Measurements from ENCODE around the gene DCDC1.

The DCDC1 gene

DNA sequence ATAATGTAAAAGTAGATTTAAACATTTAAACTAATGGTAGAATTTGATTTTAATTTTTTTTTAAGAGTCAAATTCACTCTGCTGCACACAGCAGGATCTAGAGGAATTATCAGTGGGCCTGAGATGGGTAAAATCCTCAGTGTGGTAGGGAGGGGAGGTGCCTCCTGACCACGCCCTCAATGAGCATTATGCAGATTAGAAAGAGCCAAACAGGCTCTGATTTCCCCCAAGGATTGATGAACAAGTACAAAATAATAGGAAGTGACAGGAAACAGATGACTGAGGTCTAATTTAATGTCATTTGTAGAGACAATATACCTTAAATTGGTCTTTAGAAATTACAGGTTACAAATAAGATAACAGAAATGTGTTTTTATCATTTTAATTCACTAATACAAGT lies 155.2 kb downstream of the DCDC1 start:
- DNase-seq = no peak

DNA sequence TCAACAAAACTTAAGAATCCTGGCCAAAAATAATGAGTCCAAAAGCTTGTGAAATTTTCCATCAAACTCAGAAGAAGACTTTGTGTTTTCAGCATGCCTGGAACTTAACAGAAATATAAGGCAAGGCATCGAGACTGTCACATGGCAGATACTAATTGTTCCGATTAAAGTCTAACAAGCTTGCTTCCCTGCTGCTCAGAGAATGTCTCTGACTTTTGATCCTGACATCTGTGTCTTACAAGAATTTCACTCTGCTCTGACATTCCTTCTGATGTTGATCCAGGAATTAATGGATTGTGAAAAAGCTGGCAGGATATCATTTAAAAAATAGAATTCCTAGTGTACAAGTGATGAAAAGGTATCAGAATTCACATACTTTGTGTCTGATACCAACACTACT lies 170.2 kb downstream of the DCDC1 start:
- DNase-seq = no peak

DNA sequence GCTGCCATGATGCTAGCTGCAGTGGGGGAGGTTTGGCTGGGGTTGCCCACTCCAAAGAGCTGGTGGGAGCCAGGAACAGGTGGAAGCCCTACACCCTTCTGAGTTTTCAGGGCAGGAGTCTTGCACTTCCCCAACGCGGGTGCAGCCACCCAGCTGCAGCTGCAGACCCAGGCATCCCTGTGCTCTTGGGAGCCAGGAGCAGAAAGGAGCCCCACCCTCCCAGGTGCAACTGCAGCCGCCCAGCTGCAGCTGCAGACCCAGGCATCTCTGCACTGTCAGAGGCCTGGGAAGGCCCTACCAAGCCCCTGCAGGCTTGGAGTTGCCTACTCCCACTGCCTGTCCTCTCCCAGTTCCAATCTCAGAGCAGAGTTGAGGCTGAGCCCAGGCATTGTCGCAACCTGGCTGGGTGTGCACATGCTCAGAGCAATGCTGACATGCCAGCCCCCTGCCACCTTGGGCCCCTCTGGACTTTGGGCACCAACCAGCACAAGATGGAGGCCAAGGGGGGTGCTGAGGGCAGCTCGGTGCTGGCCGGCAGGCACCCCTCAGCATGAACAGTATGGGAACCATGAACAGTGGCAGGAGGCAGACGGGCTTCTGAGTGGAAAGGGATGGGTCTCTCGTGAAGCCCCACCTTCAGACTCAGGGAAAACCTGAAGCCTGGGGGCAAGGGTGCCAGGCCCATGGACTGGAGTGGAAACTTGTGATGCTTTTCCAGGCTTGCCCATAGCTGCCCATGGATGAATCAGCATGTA lies 195.4 kb downstream of the DCDC1 start:
- no peak for DNase-seq

DNA sequence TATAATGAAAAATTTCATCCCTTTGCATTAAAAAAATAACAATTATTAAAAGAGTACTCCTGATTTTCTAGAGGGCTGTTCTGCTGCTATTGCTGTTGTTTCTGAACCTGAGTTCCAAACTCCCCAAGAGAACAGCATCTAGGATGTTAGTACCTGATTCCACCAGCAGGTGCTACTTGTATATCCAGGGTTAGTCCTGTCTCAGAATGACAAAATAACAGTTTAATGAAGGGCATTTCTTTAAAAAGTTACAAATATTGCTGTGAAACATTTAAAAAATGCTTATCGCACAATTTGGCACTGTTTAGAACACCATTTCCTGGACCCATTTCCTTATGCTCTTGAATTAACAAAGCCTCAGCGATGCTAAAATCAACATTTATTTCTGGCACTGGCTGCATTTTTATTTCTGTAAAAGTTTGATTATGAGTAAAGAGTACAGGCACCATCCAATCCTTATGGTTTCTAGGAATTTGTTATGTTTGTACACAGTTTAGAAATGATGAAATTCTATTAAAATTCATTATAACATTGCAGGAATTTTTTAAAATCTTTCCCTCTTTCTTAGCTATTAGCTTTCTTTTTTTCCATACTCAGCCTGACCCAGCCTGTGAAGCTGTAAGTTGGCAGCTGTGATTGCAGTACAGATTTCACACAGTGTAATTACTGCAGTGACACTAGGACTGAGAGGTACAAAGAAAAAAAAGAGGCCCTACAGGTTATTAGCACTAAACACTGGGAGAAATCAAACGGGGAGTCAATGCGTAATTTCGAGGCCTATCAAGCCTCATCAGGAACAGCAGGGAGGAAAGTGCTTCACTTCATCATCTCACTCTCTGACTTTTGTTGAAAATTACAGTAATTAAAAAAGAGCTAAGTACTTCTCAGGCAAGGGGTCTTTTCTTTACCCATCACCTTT lies 208.8 kb downstream of the DCDC1 start:
- DNase-seq = peak; percentile 98

DNA sequence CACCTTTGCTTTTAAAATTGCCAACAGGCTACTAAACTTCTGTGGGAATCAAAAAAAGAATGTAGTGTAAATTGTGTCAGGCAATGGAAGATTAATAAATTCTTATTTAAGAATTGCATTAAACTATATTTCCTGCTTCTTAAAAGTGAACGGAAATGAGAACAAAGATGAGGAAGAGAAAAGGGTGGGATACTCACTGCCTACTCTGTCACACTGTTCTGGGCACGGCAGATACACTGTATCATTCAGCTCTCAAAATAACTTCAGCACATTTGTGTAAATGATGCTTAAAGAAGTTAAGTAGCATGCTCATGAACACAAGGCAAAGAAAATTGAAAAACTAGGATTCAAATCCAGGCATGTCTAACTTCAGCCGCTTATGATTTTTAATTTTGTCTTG lies 218.7 kb downstream of the DCDC1 start:
- DNase-seq = no peak

DNA sequence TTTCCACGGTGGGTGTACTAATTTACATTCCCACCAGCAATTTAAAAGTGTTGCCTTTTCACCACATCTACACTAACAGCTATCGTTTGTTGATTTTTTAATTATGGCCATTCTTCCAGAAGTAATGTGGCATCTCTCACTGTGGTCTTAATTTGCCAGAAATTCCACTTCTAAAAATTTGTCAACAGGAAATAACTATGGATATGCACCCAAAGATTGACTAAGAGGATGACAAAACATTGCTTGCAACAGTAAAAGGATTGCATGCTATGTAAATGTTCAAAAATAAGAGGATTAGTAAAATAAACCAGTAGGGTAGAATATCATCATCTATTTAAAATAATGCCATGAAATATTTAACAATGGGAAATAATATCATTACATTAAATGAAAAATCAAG lies 219.5 kb downstream of the DCDC1 start:
- DNase-seq = no peak

DNA sequence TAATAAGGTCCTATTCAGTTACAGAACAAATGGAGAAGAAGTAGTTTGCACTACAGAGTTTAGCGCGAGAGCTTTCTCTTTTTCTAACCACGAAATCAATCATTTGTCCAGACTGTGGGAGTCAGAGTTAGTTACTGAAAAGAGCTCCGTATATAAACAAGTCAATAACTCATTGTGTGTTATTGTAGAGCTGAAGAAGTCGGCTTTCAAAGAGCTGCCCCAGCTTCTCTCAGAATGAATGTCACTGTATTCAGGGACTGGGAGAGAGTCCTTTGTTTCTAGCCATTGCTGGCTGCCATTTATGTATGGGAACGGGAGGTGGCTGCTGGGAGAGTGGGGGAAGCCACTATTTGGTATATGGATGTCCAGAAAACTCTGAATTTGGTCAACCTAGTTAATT lies 227.8 kb downstream of the DCDC1 start:
- peak; percentile 74 for DNase-seq

DNA sequence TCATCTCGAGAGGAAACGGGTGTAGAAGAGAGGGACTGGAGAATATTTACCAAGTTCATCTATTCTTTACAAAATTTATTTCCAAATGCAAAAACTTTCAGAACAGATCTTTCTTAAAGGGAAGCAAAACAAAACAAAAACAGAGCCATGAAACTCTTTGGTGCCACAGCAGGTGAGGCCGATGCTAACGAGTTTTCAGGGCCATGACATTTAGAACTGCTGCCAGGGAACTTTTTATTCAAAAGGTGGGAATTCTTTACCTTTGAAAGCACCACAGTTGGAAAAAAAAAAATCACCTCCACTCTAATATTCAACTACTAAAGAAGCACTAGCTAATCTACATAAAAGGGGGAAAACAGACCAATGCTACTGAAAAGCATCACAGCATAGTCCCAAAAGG lies 230.1 kb downstream of the DCDC1 start:
- no peak for DNase-seq

DNA sequence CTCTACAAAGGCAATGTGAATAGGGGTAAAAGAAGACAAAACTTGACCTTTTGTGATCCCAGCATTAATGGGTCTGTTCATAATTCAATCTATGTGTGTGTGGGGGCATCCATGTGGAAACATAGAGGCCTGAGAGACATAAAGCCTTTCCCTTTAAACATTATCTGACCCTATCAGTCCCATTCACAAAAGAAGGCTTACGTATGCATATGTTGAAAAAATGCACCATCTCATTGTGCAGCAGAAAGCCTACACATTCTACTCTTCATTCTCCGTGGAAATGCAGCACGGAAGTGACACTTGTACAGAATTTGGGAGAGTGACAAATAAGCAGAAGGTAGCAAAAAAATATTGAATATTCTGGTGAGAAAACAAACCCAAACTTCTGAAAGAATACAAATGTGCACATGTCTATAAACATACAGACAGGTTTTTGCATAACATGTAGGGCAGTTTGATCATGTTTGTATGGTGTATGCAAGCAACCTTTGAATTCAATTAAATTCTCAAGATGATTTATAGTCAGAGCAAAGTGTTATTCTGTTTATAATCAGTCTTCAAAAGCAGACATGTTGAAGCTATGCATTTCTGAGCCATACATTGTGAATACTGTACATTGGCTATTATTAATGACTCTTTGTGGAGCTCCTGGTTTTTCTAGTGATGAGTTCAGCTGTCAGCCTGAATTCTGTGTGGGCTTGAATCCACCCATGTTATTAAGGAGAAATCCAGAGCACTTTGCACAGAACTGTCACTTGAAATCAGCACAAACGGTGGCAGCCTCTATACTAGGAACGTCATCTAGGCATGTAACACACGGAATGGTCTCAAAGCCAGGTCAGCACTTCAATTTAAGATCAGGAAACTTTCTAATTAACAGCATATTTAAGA lies 236.8 kb downstream of the DCDC1 start:
- DNase-seq = peak; percentile 21

DNA sequence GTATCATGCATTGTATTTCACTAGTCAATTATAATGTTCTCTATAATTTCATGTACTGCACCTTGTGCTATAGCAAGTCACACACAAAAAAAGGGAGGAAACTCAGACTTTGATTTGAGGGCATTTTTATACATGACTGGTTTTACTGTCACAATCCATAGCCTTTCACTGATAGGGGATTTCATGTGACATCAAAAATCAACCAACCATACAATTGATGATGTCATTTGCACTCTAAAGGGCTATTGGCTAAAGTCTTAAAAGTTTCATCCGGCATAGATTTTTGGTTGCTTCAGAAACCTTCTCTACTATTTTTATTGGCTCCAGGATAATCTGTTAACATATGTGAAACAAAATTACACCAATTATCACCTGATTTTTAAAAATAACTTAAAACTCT lies 237.8 kb downstream of the DCDC1 start:
- DNase-seq = no peak

DNA sequence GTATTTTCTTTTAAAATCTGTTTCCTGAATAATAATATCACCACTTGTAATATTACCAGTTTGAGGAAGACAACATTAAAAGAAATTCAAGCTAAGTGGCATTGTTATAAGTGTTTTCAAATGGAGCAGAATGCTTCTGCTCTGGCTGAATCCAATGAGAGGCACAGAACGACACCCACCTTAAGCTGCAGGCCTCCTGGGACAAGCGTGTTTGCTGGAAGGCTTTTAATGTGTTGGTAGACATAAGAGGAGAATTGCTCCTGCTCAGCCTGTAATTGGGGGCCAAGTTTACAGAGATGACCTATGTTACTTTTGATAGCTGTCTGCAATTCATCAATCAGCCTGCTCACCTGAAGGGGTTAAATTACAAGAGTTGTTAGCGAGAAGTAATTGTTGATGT lies 242.2 kb downstream of the DCDC1 start:
- peak; percentile 72 for DNase-seq

DNA sequence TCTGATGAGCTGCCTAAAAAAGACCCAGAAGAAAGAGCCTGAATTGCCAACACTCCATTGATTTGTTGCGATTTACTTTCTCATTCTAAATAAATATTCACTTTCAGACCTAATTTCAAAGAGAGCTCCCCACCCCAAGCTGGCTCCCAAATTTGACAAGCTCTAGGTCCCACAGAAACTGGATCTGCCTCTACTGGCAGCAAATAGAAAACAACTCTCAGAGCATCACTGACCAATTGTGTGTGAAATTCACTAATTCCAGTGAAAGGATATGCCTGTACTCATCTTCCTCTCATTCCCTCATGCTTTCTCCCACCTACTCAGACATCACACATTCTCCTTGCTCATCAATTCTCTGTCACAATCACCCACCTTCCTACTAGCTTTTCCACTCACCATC lies 249.1 kb downstream of the DCDC1 start:
- no peak for DNase-seq

DNA sequence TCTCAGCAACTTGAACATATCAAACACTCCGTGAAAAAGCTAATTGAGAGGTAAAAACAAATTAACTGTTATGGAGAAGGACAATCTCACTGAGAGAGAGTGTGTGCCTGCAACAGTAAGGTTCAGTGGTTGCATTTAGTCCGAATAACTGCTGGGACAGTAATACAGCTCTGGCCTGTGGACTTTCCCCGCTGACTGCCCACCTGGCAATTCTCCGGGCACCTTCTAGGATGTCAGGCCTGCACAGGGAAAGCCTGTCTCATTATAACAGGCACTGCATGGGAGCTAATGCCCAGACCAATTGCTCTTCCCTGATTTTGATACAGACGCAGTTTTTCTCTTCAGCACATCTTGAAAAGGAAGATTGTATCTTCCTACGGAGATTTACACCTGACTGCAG lies 251.0 kb downstream of the DCDC1 start:
- no peak for DNase-seq

DNA sequence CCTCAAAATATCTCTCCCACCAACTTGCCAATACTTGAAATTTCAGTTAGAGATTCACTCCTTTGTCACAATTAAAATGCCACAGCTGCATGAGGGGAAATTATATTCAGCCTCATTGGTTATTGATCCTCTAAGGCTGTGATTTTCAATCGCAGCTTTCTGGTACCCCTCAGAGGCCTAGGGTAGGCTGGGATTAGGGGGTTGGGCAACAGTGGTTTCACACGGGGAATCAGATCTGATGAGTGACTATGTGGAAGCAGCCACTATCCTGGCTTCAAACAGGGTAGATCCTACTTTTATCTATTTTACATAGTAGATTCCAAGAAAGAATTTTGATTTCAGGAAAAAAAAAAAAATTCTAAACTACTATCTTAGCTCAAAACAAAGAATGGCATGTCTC lies 252.5 kb downstream of the DCDC1 start:
- DNase-seq = no peak

DNA sequence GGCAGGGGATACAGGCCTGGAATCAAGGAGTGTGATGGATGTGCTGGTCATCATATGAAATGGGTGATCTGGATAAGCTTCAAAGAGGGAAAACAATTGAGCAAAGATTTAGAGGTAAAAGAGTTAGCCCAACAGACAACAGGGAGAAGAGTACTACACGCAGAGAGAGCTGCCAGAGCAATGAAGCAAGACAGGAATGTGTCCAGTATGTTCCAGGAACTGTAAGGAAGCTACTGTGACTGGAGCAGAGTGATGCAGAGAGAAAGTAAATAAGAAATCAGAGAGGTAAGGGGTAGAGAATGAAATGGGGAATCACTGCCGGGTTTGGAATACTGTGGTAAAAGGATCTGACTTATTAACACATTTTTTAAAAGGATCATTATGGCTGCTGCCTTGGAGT lies 255.1 kb downstream of the DCDC1 start:
- no peak for DNase-seq

DNA sequence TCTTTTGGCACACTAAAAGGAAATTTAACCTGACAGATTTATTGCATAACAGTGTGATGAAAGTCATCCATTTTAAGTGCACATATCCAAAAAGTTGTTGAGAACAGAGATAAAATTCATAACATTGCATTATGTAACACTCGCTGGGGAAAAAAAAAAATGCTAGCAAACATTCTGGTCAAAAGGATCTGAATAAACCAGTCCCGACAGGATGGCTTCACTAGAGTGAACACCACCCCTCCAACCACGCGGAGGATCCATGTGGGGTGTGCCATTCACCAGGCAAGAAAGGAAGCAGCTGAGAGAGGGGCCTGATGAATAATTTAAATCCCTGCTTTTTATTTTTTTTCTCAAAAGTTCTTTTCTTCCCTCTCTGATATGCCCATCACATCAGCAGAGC lies 258.7 kb downstream of the DCDC1 start:
- DNase-seq = peak; percentile 16

DNA sequence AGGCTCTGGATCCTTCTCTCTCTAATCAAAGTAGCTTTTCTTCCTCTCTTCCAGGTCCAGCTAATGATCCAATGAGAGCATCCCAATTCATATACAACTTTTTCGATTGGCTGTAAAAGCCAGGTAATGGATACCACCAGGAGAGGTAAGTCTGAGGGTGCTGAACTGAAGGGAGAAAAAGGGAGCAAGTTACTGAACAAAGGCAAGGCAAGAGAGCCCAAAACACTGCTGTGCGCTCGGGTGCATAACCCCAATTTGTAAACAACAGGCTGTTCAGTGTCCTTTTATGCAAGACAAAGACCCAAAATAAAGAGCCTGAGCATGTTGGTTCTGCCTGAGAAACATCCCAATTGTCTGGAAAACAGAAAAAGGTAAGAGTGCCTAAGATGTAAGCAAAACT lies 260.1 kb downstream of the DCDC1 start:
- no peak for DNase-seq

DNA sequence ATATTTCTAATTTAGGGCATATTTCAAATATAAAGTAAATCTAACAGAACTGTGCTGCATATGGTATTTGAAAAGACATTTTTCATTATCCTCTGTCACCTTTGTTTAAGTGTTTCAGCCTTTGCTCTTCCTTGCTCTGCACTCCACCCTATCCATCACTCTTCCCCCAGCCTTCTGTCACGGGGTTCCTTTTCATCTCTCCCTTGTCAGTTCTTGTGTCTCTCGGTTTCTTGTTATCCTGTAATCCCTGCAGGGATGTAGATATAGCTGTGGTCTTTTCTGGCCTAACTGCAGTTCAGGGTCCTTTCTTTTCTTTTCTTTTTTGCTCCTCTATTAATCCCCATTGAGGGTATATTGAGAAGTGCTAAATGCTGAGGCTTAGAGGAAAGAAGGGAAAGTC lies 261.9 kb downstream of the DCDC1 start:
- DNase-seq = peak; percentile 51

DNA sequence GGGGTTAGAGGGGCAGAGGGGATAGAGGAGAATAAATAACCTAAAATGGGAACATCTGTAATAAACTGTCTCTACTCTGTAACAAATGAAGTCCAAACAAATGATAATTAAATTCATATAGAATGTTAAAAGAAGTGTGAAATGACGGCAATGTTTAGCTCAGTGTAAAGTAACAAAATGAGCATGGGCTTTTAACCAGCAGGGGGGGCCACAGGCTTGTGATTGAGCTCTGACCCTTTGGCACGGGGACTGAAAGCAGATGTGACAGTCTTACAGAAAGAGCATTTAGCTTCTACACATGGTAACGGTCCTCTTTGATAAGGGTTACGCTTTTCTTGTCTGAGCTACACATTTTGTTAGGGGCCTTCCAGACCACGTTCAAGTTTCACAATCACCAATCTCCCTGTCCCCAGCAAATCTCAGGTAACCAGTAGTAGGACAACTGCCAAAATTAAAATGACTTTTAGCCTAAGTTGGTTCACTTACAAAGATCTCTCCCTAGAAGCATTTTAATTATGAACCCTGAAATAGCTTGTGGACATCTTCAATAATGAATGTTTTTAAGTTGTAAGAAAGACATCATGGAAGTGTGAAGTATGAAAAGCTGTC lies 262.5 kb downstream of the DCDC1 start:
- DNase-seq = peak; percentile 93

DNA sequence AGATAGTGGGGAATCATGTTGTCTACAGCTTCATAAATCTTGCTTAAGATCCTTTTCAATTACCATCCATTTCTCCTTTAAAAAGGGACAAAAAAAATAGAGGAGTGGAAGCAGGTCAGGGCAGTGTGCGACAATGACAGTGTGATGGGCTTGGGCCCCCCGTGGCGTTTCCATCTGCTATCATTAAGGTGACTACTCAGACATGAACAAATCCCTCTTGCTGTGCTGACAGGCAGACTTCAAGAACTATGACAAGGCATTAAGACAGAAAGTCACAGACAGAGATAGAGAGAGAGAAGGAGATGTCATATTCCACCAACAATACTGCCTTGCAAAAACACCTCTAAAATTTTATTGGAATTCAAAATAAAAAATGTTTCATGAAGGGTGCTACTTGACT lies 263.2 kb downstream of the DCDC1 start:
- peak; percentile 97 for DNase-seq

DNA sequence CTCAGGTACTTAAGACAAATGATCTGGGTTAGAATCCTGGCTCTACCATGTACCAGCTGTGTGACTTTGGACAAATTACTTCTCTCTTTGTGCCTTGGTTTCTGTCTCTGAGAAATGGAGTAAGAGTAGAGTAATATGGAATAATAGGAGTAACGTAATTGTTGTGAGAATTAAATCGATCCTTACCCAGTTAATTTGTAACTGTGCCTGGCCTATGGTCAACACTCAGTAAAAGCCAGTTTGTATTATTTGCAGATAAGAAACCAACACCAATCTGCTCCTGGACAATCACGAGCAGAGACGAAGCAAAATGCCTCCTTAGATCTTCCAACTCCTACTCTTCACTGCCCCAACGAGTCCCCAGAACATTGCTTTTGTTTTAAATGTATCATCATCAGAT lies 266.7 kb downstream of the DCDC1 start:
- DNase-seq = no peak

DNA sequence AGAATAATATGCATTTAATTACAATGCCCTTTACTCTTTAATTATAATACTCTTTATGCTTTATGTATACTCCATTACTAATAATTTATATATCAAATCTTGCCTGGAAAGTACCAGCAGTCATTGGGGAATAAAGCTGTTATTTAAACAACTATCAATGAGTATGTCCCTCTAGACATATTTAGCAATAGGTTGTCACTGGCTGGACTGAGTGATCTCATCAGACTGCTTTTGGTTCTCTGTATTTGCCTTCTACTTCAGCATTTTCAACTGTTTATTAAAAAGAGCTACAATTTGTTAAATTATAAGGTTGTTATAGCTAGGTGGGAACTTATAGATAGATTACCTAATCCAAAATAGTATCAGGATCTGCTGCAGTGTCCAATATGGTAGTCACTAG lies 267.2 kb downstream of the DCDC1 start:
- DNase-seq = no peak
